ENCODE measurements around the gene CEP72. TPM values are rescaled to one million over a fixed set of nuclear protein-coding genes. Genes with fewer than 3 reads are reported as not detected.

The CEP72 gene
- total RNA-seq, 2 experiments from 2014 or later = 27.0 to 28.9 TPM

GRCh38 chr5:594226-594860, 17.8 kb upstream of the CEP72 start:
- intact Hi-C loops (cut with micrococcal nuclease) = no loop called here
- ChIA-PET POLR2A (no interaction called here), CTCF (no interaction called here)
- H3K27ac Mint-ChIP-seq = no peak overlapping the region
- peaks cover 9% of the 10 kb centered on the region for H3K4me1 Mint-ChIP-seq (ENCODE audit: low read depth)
- DNase-seq (no peak), ATAC-seq (no peak)
- no peaks in the 10 kb centered on the region for H3K36me3 Mint-ChIP-seq (ENCODE audit: low read depth)
- H3K4me3 Mint-ChIP-seq = no peak overlapping the region
- TF ChIP-seq CTCF (IDR thresholded peaks at IDR 0.05) = no peak
- peaks cover 7% of the 10 kb centered on the region for H3K9me3 Mint-ChIP-seq
- peaks cover 45% of the 10 kb centered on the region for H3K27me3 Mint-ChIP-seq

- intact Hi-C loops (cut with micrococcal nuclease) = no loop called here
- POLR2A ChIA-PET = no interaction called here
- CTCF ChIA-PET = no interaction called here
- H3K4me1 Mint-ChIP-seq (ENCODE audit: low read depth) = peaks cover 3% of the 10 kb centered on the region
- H3K27me3 Mint-ChIP-seq = peaks cover 42% of the 10 kb centered on the region
- no peak overlapping the region for H3K4me3 Mint-ChIP-seq
- no peak for ATAC-seq
- no peak overlapping the region for H3K27ac Mint-ChIP-seq
- no peak for DNase-seq
- no peaks in the 10 kb centered on the region for H3K36me3 Mint-ChIP-seq (ENCODE audit: low read depth)
- no peaks in the 10 kb centered on the region for H3K9me3 Mint-ChIP-seq
- TF ChIP-seq CTCF (IDR thresholded peaks at IDR 0.05) = no peak
These were observed 16.8 kb upstream of the CEP72 start for GRCh38 chr5:595285-595875.

GRCh38 chr5:597871-598563, 14.1 kb upstream of the CEP72 start:
- no peak for TF ChIP-seq CTCF (IDR thresholded peaks at IDR 0.05)
- Mint-ChIP-seq H3K4me1 (ENCODE audit: low read depth) (peaks cover 3% of the 10 kb centered on the region), H3K27me3 (peaks cover 38% of the 10 kb centered on the region), H3K9me3 (no peaks in the 10 kb centered on the region), H3K27ac (no peak overlapping the region), H3K4me3 (no peak overlapping the region), H3K36me3 (ENCODE audit: low read depth) (no peaks in the 10 kb centered on the region)
- POLR2A ChIA-PET = no interaction called here
- CTCF ChIA-PET = no interaction called here
- DNase-seq = no peak
- intact Hi-C loops (cut with micrococcal nuclease) = no loop called here
- no peak for ATAC-seq

- ATAC-seq = no peak
- TF ChIP-seq CTCF (IDR thresholded peaks at IDR 0.05) = no peak
- intact Hi-C loops (cut with micrococcal nuclease) = no loop called here
- Mint-ChIP-seq H3K36me3 (ENCODE audit: low read depth) (no peaks in the 10 kb centered on the region), H3K27ac (no peak overlapping the region), H3K27me3 (peaks cover 38% of the 10 kb centered on the region), H3K4me1 (ENCODE audit: low read depth) (peaks cover 3% of the 10 kb centered on the region), H3K4me3 (no peak overlapping the region), H3K9me3 (no peaks in the 10 kb centered on the region)
- ChIA-PET CTCF (no interaction called here), POLR2A (no interaction called here)
- DNase-seq = no peak
These were observed 13.6 kb upstream of the CEP72 start for GRCh38 chr5:598564-598890.

GRCh38 chr5:600886-601541, 11.1 kb upstream of the CEP72 start:
- ATAC-seq = no peak
- H3K27me3 Mint-ChIP-seq = peaks cover 29% of the 10 kb centered on the region
- no peak overlapping the region for H3K4me3 Mint-ChIP-seq
- no peak for DNase-seq
- intact Hi-C loops (cut with micrococcal nuclease) = no loop called here
- H3K4me1 Mint-ChIP-seq (ENCODE audit: low read depth) = peaks cover 3% of the 10 kb centered on the region
- no peak for TF ChIP-seq CTCF (IDR thresholded peaks at IDR 0.05)
- no peaks in the 10 kb centered on the region for H3K9me3 Mint-ChIP-seq
- CTCF ChIA-PET = no interaction called here
- H3K27ac Mint-ChIP-seq = no peak overlapping the region
- no peaks in the 10 kb centered on the region for H3K36me3 Mint-ChIP-seq (ENCODE audit: low read depth)
- POLR2A ChIA-PET = no interaction called here
